Osteoblast (primary cell): ENCODE data around the gene COL6A2. TPM values are rescaled to one million over a fixed set of nuclear protein-coding genes. Genes with fewer than 3 reads are reported as not detected.

Experiments used
- DNase-seq: peaks from one replicate; pipeline ENCODE4 v3.0.0; 2011; ENCODE audit warnings: low spot score, mixed read lengths; ENCODE audit not compliant: insufficient read length; ENCODE audit errors: missing footprints
- H2AFZ ChIP-seq: 2 replicates; pipeline ENCODE4 v1.6.0; 2011; ENCODE audit warnings: mild to moderate bottlenecking, low read length
- H3K27ac ChIP-seq: 2 replicates; pipeline ENCODE4 v1.5.1; 2011; ENCODE audit warnings: mild to moderate bottlenecking, low read depth, low read length, moderate library complexity
- H3K27me3 ChIP-seq: 2 replicates; pipeline ENCODE4 v1.6.0; 2012; ENCODE audit warnings: mild to moderate bottlenecking, control low read depth, inconsistent platforms, low read length, moderate library complexity; ENCODE audit not compliant: insufficient read depth
- H3K36me3 ChIP-seq: 2 replicates; pipeline ENCODE4 v1.5.1; 2011; ENCODE audit warnings: mild to moderate bottlenecking, low read length, control low read depth, moderate library complexity; ENCODE audit not compliant: insufficient read depth
- H3K4me1 ChIP-seq: 2 replicates; pipeline ENCODE4 v1.5.1; 2011; ENCODE audit warnings: mild to moderate bottlenecking, low read length, control low read depth, moderate library complexity; ENCODE audit not compliant: insufficient read depth
- H3K4me2 ChIP-seq: 2 replicates; pipeline ENCODE4 v1.6.0; 2011; ENCODE audit warnings: mild to moderate bottlenecking, low read length; ENCODE audit not compliant: insufficient read depth
- H3K4me3 ChIP-seq: fragments of 200-600 bp; sonication (generic); 3 replicates; pipeline ENCODE4 v1.5.1; 2012; ENCODE audit warnings: mild to moderate bottlenecking, low read length, inconsistent platforms; ENCODE audit not compliant: insufficient read depth
- H3K79me2 ChIP-seq: 2 replicates; pipeline ENCODE4 v1.6.0; 2012; ENCODE audit warnings: mild to moderate bottlenecking, low read length, control low read depth, inconsistent platforms; ENCODE audit not compliant: insufficient read depth
- H3K9me3 ChIP-seq: 2 replicates; pipeline ENCODE4 v1.5.1; 2011; ENCODE audit warnings: low read depth, low read length, control low read depth
- H4K20me1 ChIP-seq: 2 replicates; pipeline ENCODE4 v1.6.0; 2012; ENCODE audit warnings: mild to moderate bottlenecking, low read length, control low read depth; ENCODE audit not compliant: insufficient read depth
- CTCF ChIP-seq: IDR thresholded peaks from 2 replicates; pipeline ENCODE4 v1.5.1; 2011; ENCODE audit warnings: mild to moderate bottlenecking, low read depth, low read length, moderate library complexity; ENCODE audit errors: extremely low read depth
- total RNA-seq: library from RNA; depleted of rRNA; stranded (reverse); fragments of >200 nt; gene quantifications from 2 replicates; pipeline ENCODE4 v1.2.3, GENCODE V29; 2012

The COL6A2 gene
- total RNA-seq, 1 donor: 1,265 TPM

GRCh38 chr21:46050668-46051378 is 47.1 kb upstream of the COL6A2 start:
- Histone ChIP-seq H3K4me2 (no peak overlapping the region), H2AFZ (no peak overlapping the region), H3K27me3 (no peaks in the 10 kb centered on the region), H3K79me2 (no peaks in the 10 kb centered on the region), H3K4me1 (peaks cover 34% of the 10 kb centered on the region), H3K9me3 (no peaks in the 10 kb centered on the region), H4K20me1 (no peaks in the 10 kb centered on the region), H3K36me3 (no peaks in the 10 kb centered on the region), H3K4me3 (no peak overlapping the region), H3K27ac (peak overlapping the region; percentile 99)
- no peak for TF ChIP-seq CTCF
- peak; percentile 69 for DNase-seq

GRCh38 chr21:46051379-46051770 is 46.5 kb upstream of the COL6A2 start:
- DNase-seq: no peak
- Histone ChIP-seq H3K9me3 (no peaks in the 10 kb centered on the region), H4K20me1 (no peaks in the 10 kb centered on the region), H3K36me3 (no peaks in the 10 kb centered on the region), H3K27me3 (no peaks in the 10 kb centered on the region), H3K4me2 (no peak overlapping the region), H3K4me1 (peaks cover 39% of the 10 kb centered on the region), H3K79me2 (no peaks in the 10 kb centered on the region), H3K4me3 (no peak overlapping the region), H3K27ac (peak overlapping the region; percentile 91), H2AFZ (no peak overlapping the region)
- no peak for TF ChIP-seq CTCF

GRCh38 chr21:46051821-46052675 is 45.9 kb upstream of the COL6A2 start:
- Histone ChIP-seq H3K4me3 (no peak overlapping the region), H3K79me2 (no peaks in the 10 kb centered on the region), H3K36me3 (no peaks in the 10 kb centered on the region), H3K27me3 (no peaks in the 10 kb centered on the region), H3K4me2 (no peak overlapping the region), H2AFZ (no peak overlapping the region), H3K9me3 (no peaks in the 10 kb centered on the region), H3K4me1 (peaks cover 45% of the 10 kb centered on the region), H3K27ac (peak overlapping the region; percentile 91), H4K20me1 (no peaks in the 10 kb centered on the region)
- DNase-seq: peak; percentile 49
- no peak for TF ChIP-seq CTCF
